A549 (cell line): Measurements from ENCODE around the gene LIMD2. TPM values are rescaled to one million over a fixed set of nuclear protein-coding genes. Genes with fewer than 3 reads are reported as not detected.

Source experiments
- ATAC-seq, 2 experiments: fragments of 200-7000 bp in 1 of 2; fragments of >200 bp in 1 of 2; cut with Nextera tagmentation in 1 of 2; cut with Tn5 transposase in 1 of 2; 3 replicates each; pipeline versions ENCODE4 v1.8.0 to v1.9.1; 2018 to 2020; ENCODE audit warnings: mild to moderate bottlenecking in 1 of 2, moderate library complexity in 1 of 2
- CTCF ChIA-PET: fragments of 300-600 bp; sonication (Branson Sonifier 250); formaldehyde crosslinking; extraction: SDS; loops from one replicate; lab custom pipeline; 2021; ENCODE audit warnings: antibody characterized with exemption, inconsistent platforms; lab: Yijun Ruan, JAX
- POLR2A ChIA-PET: fragments of 350-600 bp; formaldehyde crosslinking; extraction: SDS; loops from one replicate; lab custom pipeline; 2021; ENCODE audit warnings: antibody characterized with exemption, inconsistent platforms; lab: Yijun Ruan, JAX
- DNase-seq, 2 experiments: peaks; one replicate each; pipeline versions ENCODE4 v3.0.0 to v3.0.0-alpha.2; 2011 to 2016; ENCODE audit warnings: low read depth in 1 of 2, low spot score in 1 of 2
- FAIRE-seq: peaks from 2 replicates; lab custom pipeline; 2011; peaks lifted over from hg19 to GRCh38; lab: Jason Lieb, UNC
- H3K27ac ChIP-seq, 2 experiments: fragments of >200 bp; sonication (Bioruptor Twin); formaldehyde crosslinking; 3 replicates each; pipeline ENCODE4 v1.5.1; 2016 to 2017
- H3K4me1 ChIP-seq: fragments of >200 bp; sonication (Bioruptor Twin); formaldehyde crosslinking; 3 replicates; pipeline ENCODE4 v1.6.1; 2016
- H3K4me2 ChIP-seq: fragments of >200 bp; sonication (Bioruptor Twin); formaldehyde crosslinking; 3 replicates; pipeline ENCODE4 v1.6.1; 2016
- H3K4me3 ChIP-seq: fragments of >200 bp; sonication (Bioruptor Twin); formaldehyde crosslinking; 3 replicates; pipeline ENCODE4 v1.5.1; 2016
- H3K9me3 ChIP-seq: fragments of >200 bp; sonication (Bioruptor Twin); formaldehyde crosslinking; 3 replicates; pipeline ENCODE4 v1.6.1; 2016
- BCL3 ChIP-seq: fragments of >200 bp; sonication (Bioruptor Twin); formaldehyde crosslinking; IDR thresholded peaks from 3 replicates; pipeline ENCODE4 v1.6.1; 2016
- CBX2 ChIP-seq: fragments of 200-600 bp; sonication (generic); IDR thresholded peaks from 2 replicates; pipeline ENCODE4 v1.6.1; 2016; ENCODE audit warnings: low read depth, mild to moderate bottlenecking, borderline replicate concordance
- EHMT2 ChIP-seq: fragments of 200-600 bp; sonication (generic); IDR thresholded peaks from 2 replicates; pipeline ENCODE4 v1.6.1; 2016; ENCODE audit warnings: antibody characterized with exemption, low read depth, mild to moderate bottlenecking, moderate library complexity
- ELK1 ChIP-seq: fragments of 150-350 bp; IDR thresholded peaks from 2 replicates; pipeline ENCODE4 v1.6.1; 2014; ENCODE audit warnings: low read depth, mild to moderate bottlenecking, low read length
- FOSB ChIP-seq: fragments of 250-450 bp; sonication (Bioruptor Pico); IDR thresholded peaks from 2 replicates; pipeline ENCODE4 v1.5.0; 2020; ENCODE audit warnings: mild to moderate bottlenecking, moderate library complexity
- HES2 ChIP-seq: fragments of >200 bp; sonication (Bioruptor Twin); formaldehyde crosslinking; IDR thresholded peaks from 2 replicates; pipeline ENCODE4 v1.6.1; 2016
- HOXA7 ChIP-seq: fragments of 250-450 bp; sonication (Bioruptor Pico); IDR thresholded peaks from 2 replicates; pipeline ENCODE4 v1.5.0; 2020; ENCODE audit warnings: mild to moderate bottlenecking, moderate library complexity
- JUN ChIP-seq, 2 experiments: fragments of >200 bp; sonication (Bioruptor Twin); formaldehyde crosslinking; IDR thresholded peaks; 2 replicates in 1 of 2; 3 replicates in 1 of 2; pipeline ENCODE4 v1.6.1; 2016 to 2017
- JUNB ChIP-seq: fragments of >200 bp; sonication (Bioruptor Twin); formaldehyde crosslinking; IDR thresholded peaks from 2 replicates; pipeline ENCODE4 v1.6.1; 2016
- KDM5A ChIP-seq: fragments of 200-600 bp; sonication (generic); IDR thresholded peaks from 2 replicates; pipeline ENCODE4 v1.6.1; 2016; ENCODE audit warnings: antibody characterized with exemption, mild to moderate bottlenecking
- MAX ChIP-seq: IDR thresholded peaks from 2 replicates; pipeline ENCODE4 v1.6.1; 2012
- MAZ ChIP-seq: fragments of 150-350 bp; IDR thresholded peaks from 2 replicates; pipeline ENCODE4 v1.6.1; 2014; ENCODE audit warnings: antibody characterized with exemption, low read depth, low read length, borderline replicate concordance
- NPAS2 ChIP-seq: fragments of 250-450 bp; sonication (Bioruptor Pico); IDR thresholded peaks from 2 replicates; pipeline ENCODE4 v1.8.0; 2022; ENCODE audit warnings: mild to moderate bottlenecking, moderate library complexity, borderline replicate concordance
- POLR2AphosphoS2 ChIP-seq: conservative IDR thresholded peaks from 2 replicates; pipeline ENCODE4 v1.6.1; 2012; ENCODE audit warnings: low read length, improper control_type of control experiment, inconsistent platforms
- RAD21 ChIP-seq, 2 experiments: fragments of >200 bp in 1 of 2; sonication (Bioruptor Twin) in 1 of 2; formaldehyde crosslinking in 1 of 2; IDR thresholded peaks in 1 of 2; conservative IDR thresholded peaks in 1 of 2; 2 replicates in 1 of 2; 3 replicates in 1 of 2; pipeline ENCODE4 v1.6.1; 2012 to 2018; ENCODE audit warnings: inconsistent platforms in 1 of 2
- RCOR1 ChIP-seq: fragments of 150-350 bp; IDR thresholded peaks from 2 replicates; pipeline ENCODE4 v1.6.1; 2014; ENCODE audit warnings: antibody characterized with exemption, low read length, low read depth
- SREBF2 ChIP-seq: fragments of 450-650 bp; IDR thresholded peaks from 2 replicates; pipeline ENCODE4 v1.6.1; 2014; ENCODE audit warnings: mild to moderate bottlenecking, moderate library complexity
- TP53 ChIP-seq: fragments of 250-450 bp; sonication (Bioruptor Pico); IDR thresholded peaks from 2 replicates; pipeline ENCODE4 v1.5.0; 2021; ENCODE audit warnings: mild to moderate bottlenecking, moderate library complexity
- ZFP36 ChIP-seq: fragments of 450-650 bp; IDR thresholded peaks from 2 replicates; pipeline ENCODE4 v1.6.1; 2014; ENCODE audit warnings: borderline replicate concordance; ENCODE audit not compliant: partially characterized antibody
- ZSCAN20 ChIP-seq: fragments of 250-450 bp; sonication (Bioruptor Pico); IDR thresholded peaks from 2 replicates; pipeline ENCODE4 v1.8.0; 2022; ENCODE audit warnings: mild to moderate bottlenecking, moderate library complexity
- WGBS: methylation state at CpG from one replicate; pipeline ENCODE4 v1.1.6; 2017; ENCODE audit errors: missing lambda C conversion rate; 5-methylcytosine and 5-hydroxymethylcytosine counted together
- polyA plus RNA-seq, 4 experiments: library from polyadenylated mRNA; depleted of rRNA in 3 of 4; stranded (reverse); fragments of >200 nt; fragmentation: RNase III in 1 of 4; extraction: RNeasy Plus Mini Kit Qiagen cat#74134 plus additional on column Dnase treatment in 1 of 4; gene quantifications; 2 replicates in 3 of 4; 3 replicates in 1 of 4; pipeline ENCODE4 v1.2.3, GENCODE V29; 2011 to 2017

The LIMD2 gene
- polyA plus RNA-seq, 2 of the 4 experiments (the other 2 are of a cell fraction): 6.0 to 14.5 TPM

GRCh38 chr17:63653050-63653449, 46.9 kb downstream of the LIMD2 start (continued):
- TF ChIP-seq KDM5A (no peak), RCOR1 (no peak), MAZ (no peak)

GRCh38 chr17:63652106-63652505, 47.8 kb downstream of the LIMD2 start:
- H3K27ac ChIP-seq: no peak overlapping the region
- FAIRE-seq (no peak), ATAC-seq (no peak), DNase-seq (no peak)
- no peak overlapping the region for H3K4me2 ChIP-seq
- ChIA-PET CTCF (interaction anchor here (1.4 kb wide), 1 partner anchor 14 kb away, joined by 4 read pairs; no protein-coding TSS in a partner anchor), POLR2A (no interaction called here)
- H3K4me1 ChIP-seq: no peaks in the 10 kb centered on the region
- TF ChIP-seq ELK1 (no peak), TP53 (CRISPR knock-in tag) (no peak), JUN (IDR thresholded peaks at IDR 0.05) (no peak), EHMT2 (no peak), POLR2AphosphoS2 (no peak), BCL3 (no peak)
- no peak overlapping the region for H3K4me3 ChIP-seq
- 75% methylated on average over 3 of the region's 3 CpGs for WGBS
- H3K9me3 ChIP-seq: no peaks in the 10 kb centered on the region

GRCh38 chr17:63649813-63650212, 50.1 kb downstream of the LIMD2 start:
- DNase-seq: no peak
- no peak for FAIRE-seq

GRCh38 chr17:63647936-63648335, 52.0 kb downstream of the LIMD2 start:
- no peak for ATAC-seq
- Histone ChIP-seq H3K4me1 (no peaks in the 10 kb centered on the region), H3K9me3 (no peaks in the 10 kb centered on the region), H3K27ac (no peak overlapping the region), H3K4me2 (no peak overlapping the region), H3K4me3 (no peak overlapping the region)
- TF ChIP-seq FOSB (CRISPR knock-in tag) (no peak), SREBF2 (no peak), ZFP36 (no peak), MAX (no peak), RAD21 (conservative IDR thresholded peaks at IDR 0.05 in 1 of 2, IDR thresholded peaks at IDR 0.05 in 1 of 2) (no peak), HES2 (no peak), ZSCAN20 (no peak), NPAS2 (CRISPR knock-in tag) (no peak), POLR2AphosphoS2 (no peak), HOXA7 (CRISPR knock-in tag) (no peak), CBX2 (no peak)
- POLR2A ChIA-PET: no interaction called here
- FAIRE-seq: no peak
- CTCF ChIA-PET: interaction anchor here (1.2 kb wide), 2 partner anchors 14 to 36 kb away, joined by 4 to 5 read pairs; no protein-coding TSS in a partner anchor
- DNase-seq: no peak

More at GRCh38 chr17:63649813-63650212, 50.1 kb downstream of the LIMD2 start:
- no peaks in the 10 kb centered on the region for H3K4me1 ChIP-seq
- ATAC-seq: no peak
- no peak overlapping the region for H3K4me3 ChIP-seq
- no peak for TF ChIP-seq JUNB
- no peak overlapping the region for H3K27ac ChIP-seq
- POLR2A ChIA-PET: no interaction called here
- CTCF ChIA-PET: interaction anchor here (1.3 kb wide), 1 partner anchor 37 kb away, joined by 3 read pairs; no protein-coding TSS in a partner anchor
- 97% methylated on average over 1 of the region's 1 CpG for WGBS
- no peak overlapping the region for H3K4me2 ChIP-seq
- H3K9me3 ChIP-seq: no peaks in the 10 kb centered on the region
